ENCODE results near the gene CENPO.

The CENPO gene

DNA sequence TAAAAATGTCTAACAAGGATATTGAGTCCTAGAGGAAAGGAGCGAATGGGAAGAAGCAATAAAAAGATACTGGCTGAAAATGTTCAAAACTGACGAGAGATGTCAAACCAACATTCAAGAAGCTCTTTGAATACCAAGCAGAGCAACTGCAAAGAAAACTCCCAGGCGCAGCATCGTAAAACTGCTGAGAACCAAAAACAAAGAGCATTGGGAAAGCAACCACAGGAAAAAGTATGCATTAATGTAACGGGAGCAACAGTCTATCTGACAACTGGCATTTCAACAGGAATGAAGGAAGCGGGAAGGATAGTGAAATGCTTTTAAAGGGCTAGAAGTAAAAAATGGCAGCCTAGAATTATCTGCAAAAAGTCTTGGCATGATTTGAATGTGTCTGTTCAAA, 73.7 kb downstream of the CENPO start:
- H3K27ac ChIP-seq: no peak overlapping the region
- TF ChIP-seq, protein P1, sequence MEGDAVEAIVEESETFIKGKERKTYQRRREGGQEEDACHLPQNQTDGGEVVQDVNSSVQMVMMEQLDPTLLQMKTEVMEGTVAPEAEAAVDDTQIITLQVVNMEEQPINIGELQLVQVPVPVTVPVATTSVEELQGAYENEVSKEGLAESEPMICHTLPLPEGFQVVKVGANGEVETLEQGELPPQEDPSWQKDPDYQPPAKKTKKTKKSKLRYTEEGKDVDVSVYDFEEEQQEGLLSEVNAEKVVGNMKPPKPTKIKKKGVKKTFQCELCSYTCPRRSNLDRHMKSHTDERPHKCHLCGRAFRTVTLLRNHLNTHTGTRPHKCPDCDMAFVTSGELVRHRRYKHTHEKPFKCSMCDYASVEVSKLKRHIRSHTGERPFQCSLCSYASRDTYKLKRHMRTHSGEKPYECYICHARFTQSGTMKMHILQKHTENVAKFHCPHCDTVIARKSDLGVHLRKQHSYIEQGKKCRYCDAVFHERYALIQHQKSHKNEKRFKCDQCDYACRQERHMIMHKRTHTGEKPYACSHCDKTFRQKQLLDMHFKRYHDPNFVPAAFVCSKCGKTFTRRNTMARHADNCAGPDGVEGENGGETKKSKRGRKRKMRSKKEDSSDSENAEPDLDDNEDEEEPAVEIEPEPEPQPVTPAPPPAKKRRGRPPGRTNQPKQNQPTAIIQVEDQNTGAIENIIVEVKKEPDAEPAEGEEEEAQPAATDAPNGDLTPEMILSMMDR (conservative IDR thresholded peaks at IDR 0.05): no peak
- no peak for TF ChIP-seq ZFX (IDR thresholded peaks at IDR 0.05)

DNA sequence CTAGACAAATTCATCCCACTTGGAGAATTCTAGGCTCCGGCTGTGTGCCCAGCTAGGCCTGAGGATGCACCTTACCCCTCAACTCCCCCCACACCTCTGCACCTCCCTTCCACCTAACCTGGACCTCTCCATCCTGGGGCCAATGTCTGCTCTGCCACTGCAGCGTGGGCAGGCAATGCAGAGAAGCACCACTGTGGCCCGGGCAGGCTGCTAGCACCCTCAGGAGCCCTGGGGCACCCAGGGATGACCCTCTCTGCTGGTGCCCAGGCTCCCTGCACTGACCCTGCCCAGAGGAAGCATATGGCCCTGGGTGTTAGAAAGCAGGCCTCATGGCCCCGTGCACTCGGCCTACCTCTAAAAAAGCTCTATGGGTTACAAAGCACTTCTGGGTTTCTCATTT, 77.2 kb downstream of the CENPO start:
- H3K27ac ChIP-seq: no peak overlapping the region
- no peak for TF ChIP-seq ZFX (IDR thresholded peaks at IDR 0.05)
- TF ChIP-seq, protein P1 (conservative IDR thresholded peaks at IDR 0.05): no peak

DNA sequence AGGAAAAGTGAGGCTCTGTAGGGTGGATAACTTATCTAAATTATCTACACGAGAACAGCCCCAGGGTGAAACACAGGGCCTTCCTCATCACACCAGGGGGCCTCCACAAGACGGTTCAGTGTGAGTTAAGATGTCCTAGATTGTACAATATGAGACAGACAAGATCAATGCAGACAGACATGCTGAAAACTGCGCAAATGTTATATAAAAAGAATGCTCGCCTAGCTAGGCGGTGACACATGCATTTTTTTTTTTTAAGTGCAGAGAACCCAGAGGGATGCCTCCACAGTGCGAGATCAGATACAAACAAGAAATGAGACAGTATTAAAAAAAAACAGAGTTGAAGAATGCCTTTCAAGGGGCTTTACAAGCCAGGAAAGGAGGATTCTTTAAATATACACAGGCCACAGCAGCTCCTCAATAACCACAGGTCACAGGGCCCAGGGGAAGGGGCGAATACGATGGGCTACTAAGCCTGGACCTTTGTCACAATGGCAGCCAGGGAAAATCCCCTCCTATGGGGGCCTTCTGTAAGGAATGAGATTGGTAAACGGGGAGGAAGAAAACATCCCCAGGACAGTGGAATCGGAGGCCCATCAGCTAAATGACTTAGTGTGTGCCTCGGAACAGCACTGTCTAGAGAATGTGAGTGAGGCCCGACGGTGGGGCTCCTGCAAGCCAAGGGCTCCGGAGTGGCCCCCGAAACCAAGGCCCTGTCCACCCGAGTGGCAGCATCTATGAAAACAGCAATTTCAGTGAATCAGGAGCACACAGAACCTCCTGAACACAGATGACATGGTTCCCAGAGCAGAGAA, 77.9 kb downstream of the CENPO start:
- H3K27ac ChIP-seq: no peak overlapping the region

DNA sequence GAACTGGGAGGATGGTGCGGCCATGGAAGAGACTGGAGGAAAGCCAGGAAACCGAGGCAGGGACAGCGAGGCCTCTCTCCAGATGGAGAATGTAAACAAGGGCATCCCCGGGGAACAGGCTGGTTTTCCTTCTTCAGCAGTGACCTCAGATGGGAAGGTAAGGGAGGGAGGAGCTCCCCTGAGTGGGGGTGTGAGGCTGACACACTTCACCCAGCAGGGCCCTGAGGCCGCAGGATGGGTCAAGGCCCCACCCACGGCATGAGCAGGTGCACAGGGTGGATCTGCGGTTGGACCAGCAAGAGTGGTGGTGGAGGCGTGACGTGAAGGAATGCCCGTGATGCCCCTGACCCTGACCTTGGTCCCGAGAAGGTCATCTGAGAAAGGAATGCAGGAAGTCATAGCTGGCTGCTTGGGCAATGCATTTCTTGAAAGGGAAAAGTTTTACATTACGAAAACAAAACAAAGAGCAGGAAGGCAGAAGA, 78.7 kb downstream of the CENPO start:
- H3K27ac ChIP-seq: no peak overlapping the region
- TF ChIP-seq, protein P1 (conservative IDR thresholded peaks at IDR 0.05): no peak
- no peak for TF ChIP-seq ZFX (IDR thresholded peaks at IDR 0.05)

More for the DNA sequence above, 77.9 kb downstream of the CENPO start:
- TF ChIP-seq ZFX (IDR thresholded peaks at IDR 0.05): no peak
- TF ChIP-seq, protein P1 (conservative IDR thresholded peaks at IDR 0.05): no peak

All from C4-2B (cell line).